Activated CD4-positive, CD25-positive, alpha-beta regulatory T cell treated with anti-CD3 and anti-CD28 coated beads, Interleukin-2, amount 50 U/mL, for 24 hours (primary cell): ENCODE data around the gene DNAJC22.
A peak's percentile ranks its signal among the peaks of the same experiment; 100 is the strongest.

ENCODE experiments used
- ATAC-seq, 2 donors: fragments of 150-1000 bp; cut with Tn5 transposase; one replicate each; pipeline ENCODE4 v1.10.0; 2021; ENCODE audit warnings: mild to moderate bottlenecking in 1 of 2, moderate library complexity in 1 of 2

The DNAJC22 gene

GRCh38 chr12:49345051-49345824 lies 1.4 kb upstream of the DNAJC22 start:
- ATAC-seq = no peak

- ATAC-seq = no peak
These were observed 646 bp upstream of the DNAJC22 start for GRCh38 chr12:49345825-49346658.

- ATAC-seq = peak; percentile 69
These were observed 864 bp downstream of the DNAJC22 start for GRCh38 chr12:49347311-49348193.

- no peak for ATAC-seq
These were observed 2.1 kb downstream of the DNAJC22 start for GRCh38 chr12:49348781-49349180.

- no peak for ATAC-seq
These were observed 2.6 kb downstream of the DNAJC22 start for GRCh38 chr12:49349266-49349665.

- ATAC-seq = no peak
These were observed 5.7 kb downstream of the DNAJC22 start for GRCh38 chr12:49352351-49352750.

- ATAC-seq = no peak
These were observed 9.2 kb downstream of the DNAJC22 start for GRCh38 chr12:49355913-49356312.

GRCh38 chr12:49357103-49357678 lies 10.5 kb downstream of the DNAJC22 start:
- ATAC-seq = no peak

- peak in 1 of 2 donors; percentile 83 for ATAC-seq
These were observed 11.9 kb downstream of the DNAJC22 start for GRCh38 chr12:49358483-49359141.

GRCh38 chr12:49359671-49360070 lies 13.0 kb downstream of the DNAJC22 start:
- no peak for ATAC-seq

- no peak for ATAC-seq
These were observed 15.4 kb downstream of the DNAJC22 start for GRCh38 chr12:49362077-49362476.

GRCh38 chr12:49364989-49365388 lies 18.3 kb downstream of the DNAJC22 start:
- ATAC-seq = no peak

- ATAC-seq = no peak
These were observed 18.9 kb downstream of the DNAJC22 start for GRCh38 chr12:49365542-49365941.

GRCh38 chr12:49366096-49366651 lies 19.5 kb downstream of the DNAJC22 start:
- ATAC-seq = peak; percentile 7 to 11

GRCh38 chr12:49366652-49367380 lies 20.1 kb downstream of the DNAJC22 start:
- peak; percentile 83 to 86 for ATAC-seq

- ATAC-seq = no peak
These were observed 20.9 kb downstream of the DNAJC22 start, which contains the start of gene SPATS2 for GRCh38 chr12:49367381-49368239. TSS of gene SPATS2 (plus strand) at chr12:49367462. CDS start at chr12:49461013, 93,551 bp downstream.

GRCh38 chr12:49368240-49368600 lies 21.5 kb downstream of the DNAJC22 start:
- ATAC-seq = no peak

- ATAC-seq = no peak
These were observed 22.9 kb downstream of the DNAJC22 start for GRCh38 chr12:49369411-49370145.

GRCh38 chr12:49370539-49370938 lies 23.9 kb downstream of the DNAJC22 start:
- no peak for ATAC-seq
